Adrenal gland (tissue), 5 donors: ENCODE measurements around the gene POLR3A.

ENCODE experiments used
- POLR2A ChIP-seq, 2 donors: fragments of 450-650 bp; IDR thresholded peaks; one replicate each; pipeline ENCODE4 v1.6.1; 2017; ENCODE audit warnings: antibody characterized with exemption in 2 of 2, mild to moderate bottlenecking in 2 of 2, moderate library complexity in 1 of 2
- TF ChIP-seq, protein P1 (sequence below), 6 experiments: fragments of 450-650 bp in 4 of 6; fragments of 200-600 bp in 2 of 6; sonication (generic) in 1 of 6; IDR thresholded peaks; 1 replicate in 5 of 6; 2 replicates in 1 of 6; pipeline versions ENCODE4 v1.5.1 to v1.8.0; 2016 to 2021; ENCODE audit warnings: antibody characterized with exemption in 6 of 6, mild to moderate bottlenecking in 2 of 6, moderate library complexity in 1 of 6
- donor health status: DM: no; HTN: no; CAD: no.

DNA sequence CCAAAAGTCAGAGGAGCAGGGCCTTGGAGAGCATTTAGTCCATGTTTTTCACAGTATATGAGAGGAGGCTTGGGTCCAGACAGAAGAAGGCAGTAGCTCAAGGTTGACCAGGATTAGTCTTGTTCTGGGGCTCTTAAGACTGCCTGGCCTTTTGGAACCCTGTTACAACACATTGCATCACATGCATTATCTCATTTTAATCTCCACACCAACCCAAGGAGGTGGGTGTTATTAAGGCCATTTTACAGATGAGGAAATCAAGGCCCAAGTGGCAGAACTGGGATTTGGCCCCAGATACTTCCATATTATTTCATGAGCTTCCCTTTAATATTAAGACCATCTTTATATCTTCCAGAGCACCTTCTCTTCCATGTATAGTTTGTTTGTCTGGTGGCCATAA lies 43.2 kb upstream of the POLR3A start:
- TF ChIP-seq, protein P1, sequence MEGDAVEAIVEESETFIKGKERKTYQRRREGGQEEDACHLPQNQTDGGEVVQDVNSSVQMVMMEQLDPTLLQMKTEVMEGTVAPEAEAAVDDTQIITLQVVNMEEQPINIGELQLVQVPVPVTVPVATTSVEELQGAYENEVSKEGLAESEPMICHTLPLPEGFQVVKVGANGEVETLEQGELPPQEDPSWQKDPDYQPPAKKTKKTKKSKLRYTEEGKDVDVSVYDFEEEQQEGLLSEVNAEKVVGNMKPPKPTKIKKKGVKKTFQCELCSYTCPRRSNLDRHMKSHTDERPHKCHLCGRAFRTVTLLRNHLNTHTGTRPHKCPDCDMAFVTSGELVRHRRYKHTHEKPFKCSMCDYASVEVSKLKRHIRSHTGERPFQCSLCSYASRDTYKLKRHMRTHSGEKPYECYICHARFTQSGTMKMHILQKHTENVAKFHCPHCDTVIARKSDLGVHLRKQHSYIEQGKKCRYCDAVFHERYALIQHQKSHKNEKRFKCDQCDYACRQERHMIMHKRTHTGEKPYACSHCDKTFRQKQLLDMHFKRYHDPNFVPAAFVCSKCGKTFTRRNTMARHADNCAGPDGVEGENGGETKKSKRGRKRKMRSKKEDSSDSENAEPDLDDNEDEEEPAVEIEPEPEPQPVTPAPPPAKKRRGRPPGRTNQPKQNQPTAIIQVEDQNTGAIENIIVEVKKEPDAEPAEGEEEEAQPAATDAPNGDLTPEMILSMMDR (IDR thresholded peaks at IDR 0.05): no peak
- TF ChIP-seq POLR2A (IDR thresholded peaks at IDR 0.05): no peak
